K562 (cell line): ENCODE data around the gene UBE2G2. TPM values are rescaled to one million over a fixed set of nuclear protein-coding genes. Genes with fewer than 3 reads are reported as not detected.
A peak's percentile ranks its signal among the peaks of the same experiment; 100 is the strongest.

Experiments
- CBX2 ChIP-seq: fragments of 200-600 bp; sonication (generic); IDR thresholded peaks from one replicate; pipeline ENCODE4 v1.6.1; 2012; ENCODE audit warnings: mild to moderate bottlenecking, low read length, inconsistent platforms; ENCODE audit not compliant: insufficient read depth, poor library complexity, severe bottlenecking
- DACH1 ChIP-seq: fragments of 450-650 bp; IDR thresholded peaks from 2 replicates; pipeline ENCODE4 v1.6.1; 2018; ENCODE audit not compliant: partially characterized antibody
- E2F5 ChIP-seq: sonication (generic); formaldehyde crosslinking; IDR thresholded peaks from 2 replicates; pipeline ENCODE4 v1.8.0; 2022; ENCODE audit warnings: mild to moderate bottlenecking, missing genetic modification reagents
- ELF2 ChIP-seq: fragments of 250-450 bp; sonication (Bioruptor Pico); IDR thresholded peaks from 2 replicates; pipeline ENCODE4 v1.5.0; 2021; ENCODE audit warnings: mild to moderate bottlenecking
- EP300 ChIP-seq: IDR thresholded peaks from 2 replicates; pipeline ENCODE4 v1.6.1; 2012; ENCODE audit warnings: low read length, improper control_type of control experiment
- KAT2B ChIP-seq: IDR thresholded peaks from one replicate; pipeline ENCODE4 v1.6.1; 2012; ENCODE audit warnings: low read depth, mild to moderate bottlenecking, control low read depth, inconsistent platforms, low read length, moderate library complexity
- PRPF4 ChIP-seq: fragments of 200-400 bp; formaldehyde crosslinking; IDR thresholded peaks from one replicate; pipeline ENCODE4 v1.6.1; 2017; ENCODE audit warnings: low read length, low read depth, mild to moderate bottlenecking; ENCODE audit not compliant: insufficient read depth, poor library complexity, severe bottlenecking
- RFX1 ChIP-seq: fragments of 450-650 bp; IDR thresholded peaks from 2 replicates; pipeline ENCODE4 v1.6.1; 2016; ENCODE audit warnings: mild to moderate bottlenecking, moderate library complexity
- SAP30 ChIP-seq: fragments of 200-600 bp; sonication (generic); IDR thresholded peaks from 2 replicates; pipeline ENCODE4 v1.6.1; 2012; ENCODE audit warnings: borderline replicate concordance, low read depth, mild to moderate bottlenecking, moderate library complexity, low read length, control low read depth, inconsistent platforms; ENCODE audit not compliant: insufficient read depth, poor library complexity, severe bottlenecking
- TEAD4 ChIP-seq, 2 experiments: sonication (generic) in 1 of 2; formaldehyde crosslinking in 1 of 2; IDR thresholded peaks; 2 replicates each; pipeline versions ENCODE4 v1.6.1 to v1.8.0; 2012 to 2022; ENCODE audit warnings: borderline replicate concordance in 1 of 2, inconsistent platforms in 1 of 2, low read length in 1 of 2, mild to moderate bottlenecking in 1 of 2, missing genetic modification reagents in 1 of 2
- TRIM28 ChIP-seq: fragments of 450-650 bp; IDR thresholded peaks from 2 replicates; pipeline ENCODE4 v1.6.1; 2017
- ZBTB11 ChIP-seq, 3 experiments: fragments of 200-800 bp in 1 of 3; fragments of 250-450 bp in 1 of 3; fragments of 450-650 bp in 1 of 3; sonication (Bioruptor Pico) in 1 of 3; sonication (Bioruptor generic) in 1 of 3; formaldehyde crosslinking in 1 of 3; IDR thresholded peaks; 2 replicates each; pipeline versions ENCODE4 v1.6.1 to v1.8.0; 2016 to 2022; ENCODE audit warnings: mild to moderate bottlenecking in 2 of 3, missing genetic modification characterization in 2 of 3, missing compliant biosample characterization in 1 of 3, moderate library complexity in 1 of 3
- ZBTB17 ChIP-seq: fragments of 450-650 bp; formaldehyde crosslinking; IDR thresholded peaks from 2 replicates; pipeline ENCODE4 v1.4.0; 2020; ENCODE audit warnings: mild to moderate bottlenecking
- ZNF347 ChIP-seq: fragments of 450-650 bp; formaldehyde crosslinking; IDR thresholded peaks from 2 replicates; pipeline ENCODE4 v1.4.0; 2020; ENCODE audit warnings: low read depth, mild to moderate bottlenecking, moderate library complexity
- ZNF57 ChIP-seq: fragments of 450-650 bp; formaldehyde crosslinking; IDR thresholded peaks from 2 replicates; pipeline ENCODE4 v1.4.0; 2020; ENCODE audit warnings: mild to moderate bottlenecking, moderate library complexity
- ZNF609 ChIP-seq: sonication (generic); formaldehyde crosslinking; IDR thresholded peaks from 2 replicates; pipeline ENCODE4 v1.8.1; 2023; ENCODE audit warnings: missing genetic modification reagents, mild to moderate bottlenecking, borderline replicate concordance
- ZNF76 ChIP-seq: fragments of 250-450 bp; sonication (Bioruptor Pico); IDR thresholded peaks from 2 replicates; pipeline ENCODE4 v1.4.0; 2020; ENCODE audit warnings: mild to moderate bottlenecking, moderate library complexity, borderline replicate concordance
- polyA plus RNA-seq, 8 experiments: library from polyadenylated mRNA; depleted of rRNA in 4 of 8; stranded (reverse) in 5 of 8; unstranded in 3 of 8; fragments of >200 nt; fragmentation: Nextera tagmentation in 2 of 8; fragmentation: Illumina TruSeq in 1 of 8; extraction: Ambion mirVana in 2 of 8; extraction: Trizol in 1 of 8; gene quantifications; 2 replicates each; pipeline versions ENCODE4 v1.2.1 to v1.2.3, GENCODE V29; 2011 to 2014; ENCODE audit warnings: inconsistent platforms in 1 of 8, missing spikeins in 1 of 8
- total RNA-seq, 7 experiments: library from RNA; depleted of rRNA in 6 of 7; stranded (reverse); fragments of >200 nt in 6 of 7; fragmentation: Illumina TruSeq in 2 of 7; extraction: Trizol in 2 of 7; gene quantifications; 2 replicates each; pipeline versions ENCODE4 v1.2.1 to v1.2.3, GENCODE V29; 2011 to 2021; ENCODE audit warnings: low replicate concordance in 1 of 7

The UBE2G2 gene
- total and polyA plus RNA-seq, 9 of the 15 experiments (the other 6 are each of a cell fraction or from before 2014, with no cell fraction given): 47.5 to 225 (median 140) TPM

DNA sequence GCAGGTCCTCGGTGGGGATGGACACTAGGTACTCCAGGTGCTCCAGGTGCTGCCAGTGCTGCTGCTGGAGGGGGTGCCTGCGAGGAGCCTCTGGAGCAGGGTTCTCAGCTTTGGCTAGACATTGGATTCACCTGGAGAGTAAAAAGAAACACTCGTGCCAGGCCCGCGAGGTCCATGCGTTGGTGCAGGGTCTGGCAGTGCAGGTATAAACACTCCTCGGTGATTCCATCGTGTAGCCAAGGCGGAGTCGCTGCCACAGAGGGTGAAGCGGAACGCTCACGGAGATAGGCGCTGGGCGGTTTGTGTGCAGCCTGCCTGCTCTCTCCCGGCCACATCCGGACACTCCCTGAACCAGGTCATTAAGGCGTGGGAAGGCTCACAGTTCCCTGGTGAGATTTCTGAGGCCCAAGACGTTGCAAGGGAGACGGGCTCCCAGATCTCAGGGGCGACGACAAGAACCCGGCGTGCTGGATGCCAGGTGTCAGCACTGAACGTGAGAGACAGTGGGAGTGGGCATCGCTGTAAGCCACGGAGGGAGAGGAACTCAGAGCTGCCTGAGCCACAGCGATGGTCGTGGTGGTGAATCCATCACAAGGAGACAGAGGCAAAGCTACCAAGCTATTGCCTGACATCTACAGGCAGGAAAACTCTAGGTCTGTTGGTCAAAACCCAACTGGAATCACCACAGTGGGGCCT is 33.5 kb upstream of the UBE2G2 start (continued):
- TF ChIP-seq ZNF609 (CRISPR knock-in tag) (no peak), E2F5 (CRISPR knock-in tag) (no peak), ELF2 (CRISPR knock-in tag) (no peak), ZNF57 (no peak), SAP30 (no peak), EP300 (0 out of 2 replicates have a peak, but pooled peaks have one; percentile 55), ZBTB17 (CRISPR knock-in tag) (0 out of 2 replicates have a peak, but pooled peaks have one; percentile 50), KAT2B (no peak), DACH1 (no peak), TRIM28 (no peak), ZBTB11 (CRISPR knock-in tag; IDR thresholded peaks at IDR 0.05) (peak in 2 of 3 experiments; percentile 18 to 68; a peak in 1 of 6 replicates), TEAD4 (IDR thresholded peaks at IDR 0.05; ENCODE audit: low read length) (no peak; the same call in 1 of the 2 replicates), TEAD4 (CRISPR knock-in tag; IDR thresholded peaks at IDR 0.05; ENCODE audit: borderline replicate concordance) (no peak), RFX1 (no peak), ZNF347 (no peak), PRPF4 (no peak), ZNF76 (CRISPR knock-in tag) (no peak), CBX2 (no peak)
